HL-60 (cell line): ENCODE results near the gene DDIT3.

Experiments
- DNase-seq, 2 experiments: peaks; one replicate each; pipeline ENCODE4 v3.0.0-alpha.2; 2010 to 2020; ENCODE audit warnings: low read depth in 1 of 2, low spot score in 1 of 2
- H3K27ac ChIP-seq: fragments of 250-450 bp; sonication (Bioruptor Pico); replicated peaks from 2 replicates; pipeline ENCODE4 v1.5.1; 2020; ENCODE audit warnings: mild to moderate bottlenecking, moderate library complexity
- H3K27me3 ChIP-seq: fragments of 250-450 bp; sonication (Bioruptor Pico); 2 replicates; pipeline ENCODE4 v1.5.1; 2021; ENCODE audit warnings: mild to moderate bottlenecking, moderate library complexity; ENCODE audit not compliant: insufficient read depth, poor library complexity, severe bottlenecking
- H3K4me3 ChIP-seq: replicated peaks from 2 replicates; pipeline ENCODE4 v1.5.1; 2011; ENCODE audit warnings: mild to moderate bottlenecking, control low read depth, low read length; ENCODE audit not compliant: insufficient read depth
- GABPA ChIP-seq: IDR thresholded peaks from 2 replicates; pipeline ENCODE4 v1.6.1; 2012; ENCODE audit warnings: low read depth
- POLR2AphosphoS5 ChIP-seq: IDR thresholded peaks from 2 replicates; pipeline ENCODE4 v1.6.1; 2012; ENCODE audit warnings: low read depth
- REST ChIP-seq: IDR thresholded peaks from 2 replicates; pipeline ENCODE4 v1.6.1; 2012; ENCODE audit warnings: low read depth; ENCODE audit not compliant: insufficient replicate concordance
- SPI1 ChIP-seq: IDR thresholded peaks from 2 replicates; pipeline ENCODE4 v1.6.1; 2012; ENCODE audit warnings: low read depth, mild to moderate bottlenecking, borderline replicate concordance
- TF ChIP-seq, protein P1 (sequence below): IDR thresholded peaks from one replicate; pipeline ENCODE4 v1.5.1; 2011; ENCODE audit warnings: low read length, control low read depth, inconsistent platforms; ENCODE audit not compliant: insufficient read depth

DDIT3 gene

GRCh38 chr12:57474430-57474829 lies 45.9 kb downstream of the DDIT3 start:
- no peaks in the 10 kb centered on the region for H3K27me3 ChIP-seq
- no peak overlapping the region for H3K4me3 ChIP-seq
- TF ChIP-seq, protein P1, sequence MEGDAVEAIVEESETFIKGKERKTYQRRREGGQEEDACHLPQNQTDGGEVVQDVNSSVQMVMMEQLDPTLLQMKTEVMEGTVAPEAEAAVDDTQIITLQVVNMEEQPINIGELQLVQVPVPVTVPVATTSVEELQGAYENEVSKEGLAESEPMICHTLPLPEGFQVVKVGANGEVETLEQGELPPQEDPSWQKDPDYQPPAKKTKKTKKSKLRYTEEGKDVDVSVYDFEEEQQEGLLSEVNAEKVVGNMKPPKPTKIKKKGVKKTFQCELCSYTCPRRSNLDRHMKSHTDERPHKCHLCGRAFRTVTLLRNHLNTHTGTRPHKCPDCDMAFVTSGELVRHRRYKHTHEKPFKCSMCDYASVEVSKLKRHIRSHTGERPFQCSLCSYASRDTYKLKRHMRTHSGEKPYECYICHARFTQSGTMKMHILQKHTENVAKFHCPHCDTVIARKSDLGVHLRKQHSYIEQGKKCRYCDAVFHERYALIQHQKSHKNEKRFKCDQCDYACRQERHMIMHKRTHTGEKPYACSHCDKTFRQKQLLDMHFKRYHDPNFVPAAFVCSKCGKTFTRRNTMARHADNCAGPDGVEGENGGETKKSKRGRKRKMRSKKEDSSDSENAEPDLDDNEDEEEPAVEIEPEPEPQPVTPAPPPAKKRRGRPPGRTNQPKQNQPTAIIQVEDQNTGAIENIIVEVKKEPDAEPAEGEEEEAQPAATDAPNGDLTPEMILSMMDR: no peak
- TF ChIP-seq POLR2AphosphoS5: no peak
- no peak overlapping the region for H3K27ac ChIP-seq
- DNase-seq: no peak

GRCh38 chr12:57473886-57474285 lies 46.4 kb downstream of the DDIT3 start:
- DNase-seq: no peak
- TF ChIP-seq, protein P1: no peak
- no peak for TF ChIP-seq SPI1
- TF ChIP-seq GABPA: no peak
- TF ChIP-seq POLR2AphosphoS5: no peak
- no peak for TF ChIP-seq REST
- H3K4me3 ChIP-seq: no peak overlapping the region
- H3K27ac ChIP-seq: no peak overlapping the region
- H3K27me3 ChIP-seq: no peaks in the 10 kb centered on the region

DNA sequence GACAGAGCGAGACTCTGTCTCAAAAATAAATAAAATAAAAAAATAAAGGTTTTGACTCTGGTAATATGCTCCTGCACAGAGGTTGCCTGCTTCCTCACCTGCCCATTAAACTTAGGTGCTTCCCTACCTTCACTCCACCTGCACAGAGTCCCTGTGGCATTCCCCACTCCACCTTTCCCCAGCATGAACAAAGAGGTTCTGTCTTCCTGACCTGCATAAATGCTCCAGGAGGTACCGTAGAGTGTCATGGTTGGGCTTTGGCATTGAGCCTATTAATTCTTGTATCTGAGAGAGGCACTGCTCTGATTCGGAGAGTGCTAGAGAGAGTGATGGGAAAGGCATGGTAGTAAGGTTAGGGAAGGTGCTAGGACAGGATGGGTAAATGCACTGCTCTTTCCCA lies 46.9 kb downstream of the DDIT3 start:
- TF ChIP-seq, protein P1: no peak
- TF ChIP-seq REST: no peak
- no peak for TF ChIP-seq POLR2AphosphoS5
- no peak for TF ChIP-seq SPI1
- no peak for TF ChIP-seq GABPA
- H3K27ac ChIP-seq: no peak overlapping the region
- no peak overlapping the region for H3K4me3 ChIP-seq
- no peaks in the 10 kb centered on the region for H3K27me3 ChIP-seq
- no peak for DNase-seq

DNA sequence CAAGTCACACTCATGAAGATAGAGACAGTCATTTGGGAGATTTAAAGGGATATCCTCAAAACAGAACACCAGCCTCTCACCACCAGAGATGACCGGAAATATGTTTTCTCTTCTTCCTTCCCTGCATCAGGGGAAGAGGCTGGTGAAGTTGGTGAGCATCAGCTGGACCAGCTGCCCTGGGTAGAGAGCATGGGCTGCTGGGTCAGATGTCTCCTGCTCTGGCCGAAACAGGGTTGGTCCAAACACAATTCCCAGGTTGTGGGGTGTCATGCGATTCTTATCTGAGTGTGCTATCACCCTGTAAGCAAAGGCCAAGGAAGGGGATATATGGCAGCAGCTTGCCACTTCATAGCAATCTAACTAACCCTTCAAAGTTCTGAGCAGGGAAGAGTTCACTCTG lies 47.9 kb downstream of the DDIT3 start:
- no peak for DNase-seq
- Histone ChIP-seq H3K4me3 (no peak overlapping the region), H3K27me3 (no peaks in the 10 kb centered on the region), H3K27ac (no peak overlapping the region)
- TF ChIP-seq, protein P1: no peak
- TF ChIP-seq POLR2AphosphoS5: no peak
